DND-41 (cell line): ENCODE results near the gene PGGT1B.

ENCODE experiments used
- ATAC-seq: fragments of 200-7000 bp; cut with Tn5 transposase; 3 replicates; pipeline ENCODE4 v1.9.1; 2021; ENCODE audit warnings: low read depth; ENCODE audit not compliant: insufficient read depth
- DNase-seq: peaks from one replicate; pipeline ENCODE4 v3.0.0-alpha.2; 2020
- H2AFZ ChIP-seq: 2 replicates; pipeline ENCODE4 v1.6.0; 2012; ENCODE audit warnings: low read depth, low read length
- H3K27ac ChIP-seq: 2 replicates; pipeline ENCODE4 v1.5.1; 2012; ENCODE audit warnings: low read length, inconsistent platforms
- H3K27me3 ChIP-seq: fragments of 200-600 bp; sonication (generic); 2 replicates; pipeline ENCODE4 v1.6.0; 2012; ENCODE audit warnings: low read length, mild to moderate bottlenecking, inconsistent platforms; ENCODE audit not compliant: insufficient read depth, poor library complexity
- H3K36me3 ChIP-seq: 2 replicates; pipeline ENCODE4 v1.5.1; 2012; ENCODE audit warnings: low read length, inconsistent platforms; ENCODE audit not compliant: insufficient read depth
- H3K4me1 ChIP-seq: 2 replicates; pipeline ENCODE4 v1.5.1; 2012; ENCODE audit warnings: mild to moderate bottlenecking, low read length; ENCODE audit not compliant: insufficient read depth
- H3K4me2 ChIP-seq: 2 replicates; pipeline ENCODE4 v1.6.0; 2012; ENCODE audit warnings: mild to moderate bottlenecking, moderate library complexity, low read length, inconsistent platforms; ENCODE audit not compliant: insufficient read depth
- H3K4me3 ChIP-seq, 2 experiments: fragments of 200-600 bp in 1 of 2; shearing (Covaris generic) in 1 of 2; 2 replicates each; pipeline ENCODE4 v1.5.1; 2012 to 2016; ENCODE audit warnings: inconsistent platforms in 2 of 2, low read length in 2 of 2, mild to moderate bottlenecking in 2 of 2, low read depth in 1 of 2, moderate library complexity in 1 of 2
- H3K79me2 ChIP-seq: 2 replicates; pipeline ENCODE4 v1.6.0; 2012; ENCODE audit warnings: low read length, inconsistent platforms; ENCODE audit not compliant: insufficient read depth
- H3K9ac ChIP-seq: 2 replicates; pipeline ENCODE4 v1.6.0; 2012; ENCODE audit warnings: low read depth, mild to moderate bottlenecking, inconsistent platforms, low read length, moderate library complexity
- H3K9me3 ChIP-seq: 2 replicates; pipeline ENCODE4 v1.5.1; 2012; ENCODE audit warnings: low read length, moderate library complexity, mild to moderate bottlenecking, inconsistent platforms; ENCODE audit not compliant: insufficient read depth, severe bottlenecking
- H4K20me1 ChIP-seq: 2 replicates; pipeline ENCODE4 v1.6.0; 2012; ENCODE audit warnings: low read length; ENCODE audit not compliant: insufficient read depth
- CTCF ChIP-seq: IDR thresholded peaks from 2 replicates; pipeline ENCODE4 v1.5.1; 2012; ENCODE audit warnings: borderline replicate concordance, low read length, moderate library complexity, mild to moderate bottlenecking; ENCODE audit not compliant: poor library complexity, severe bottlenecking; ENCODE audit errors: extremely low read depth
- EZH2 ChIP-seq: IDR thresholded peaks from 3 replicates; pipeline ENCODE4 v1.6.1; 2012; ENCODE audit warnings: borderline replicate concordance, low read depth, mild to moderate bottlenecking, moderate library complexity, low read length, inconsistent platforms; ENCODE audit not compliant: severe bottlenecking

PGGT1B gene

GRCh38 chr5:115170134-115170928 is 92.3 kb downstream of the PGGT1B start:
- Histone ChIP-seq H4K20me1 (no peaks in the 10 kb centered on the region), H2AFZ (no peak overlapping the region), H3K4me1 (no peaks in the 10 kb centered on the region), H3K79me2 (no peaks in the 10 kb centered on the region), H3K36me3 (no peaks in the 10 kb centered on the region), H3K9ac (no peak overlapping the region), H3K4me3 (no peak overlapping the region), H3K27me3 (no peaks in the 10 kb centered on the region), H3K9me3 (peaks cover 17% of the 10 kb centered on the region), H3K27ac (no peak overlapping the region), H3K4me2 (no peak overlapping the region)
- DNase-seq (no peak), ATAC-seq (no peak)
- no peak for TF ChIP-seq CTCF

GRCh38 chr5:115169487-115170133 is 93.1 kb downstream of the PGGT1B start, which contains the start of gene TRIM36:
Gene TRIM36, minus strand, starts transcription at chr5:115169908. Its CDS starts 274 bp downstream, at chr5:115169634.
- Histone ChIP-seq H3K36me3 (no peaks in the 10 kb centered on the region), H3K79me2 (no peaks in the 10 kb centered on the region), H2AFZ (no peak within 1 kb of the TSS), H4K20me1 (no peaks in the 10 kb centered on the region), H3K9me3 (peaks cover 17% of the 10 kb centered on the region), H3K9ac (no peak within 1 kb of the TSS), H3K27ac (no peak within 1 kb of the TSS), H3K27me3 (no peaks in the 10 kb centered on the region), H3K4me3 (no peak within 1 kb of the TSS), H3K4me1 (no peaks in the 10 kb centered on the region), H3K4me2 (no peak within 1 kb of the TSS)
- TF ChIP-seq EZH2 (no peak), CTCF (no peak)
- DNase-seq: no peak
- no peak for ATAC-seq

GRCh38 chr5:115168829-115169486 is 93.7 kb downstream of the PGGT1B start:
- no peaks in the 10 kb centered on the region for H3K27me3 ChIP-seq
- TF ChIP-seq EZH2 (no peak), CTCF (no peak)
- H2AFZ ChIP-seq: no peak overlapping the region
- no peaks in the 10 kb centered on the region for H3K36me3 ChIP-seq
- no peaks in the 10 kb centered on the region for H4K20me1 ChIP-seq
- H3K4me2 ChIP-seq: no peak overlapping the region
- no peaks in the 10 kb centered on the region for H3K4me1 ChIP-seq
- H3K79me2 ChIP-seq: no peaks in the 10 kb centered on the region
- peaks cover 17% of the 10 kb centered on the region for H3K9me3 ChIP-seq
- no peak overlapping the region for H3K27ac ChIP-seq
- H3K4me3 ChIP-seq: no peak overlapping the region
- no peak for DNase-seq
- no peak overlapping the region for H3K9ac ChIP-seq
- no peak for ATAC-seq
